GM08714 (cell line): Measurements from ENCODE around the gene ARF3.
"Not testable (repeated sequence)": the region's sequence is repeated elsewhere in the genome, so short reads cannot be mapped to it uniquely, and the experiment has no call there.

Source experiments
- H3K4me3 ChIP-seq: fragments of 200-500 bp; sonication (Bioruptor generic); 2 replicates; pipeline ENCODE4 v1.5.1; 2014; ENCODE audit warnings: mild to moderate bottlenecking, low read length, inconsistent platforms
- ZNF274 ChIP-seq: IDR thresholded peaks from 2 replicates; pipeline ENCODE4 v1.6.1; 2012; ENCODE audit warnings: mild to moderate bottlenecking, low read depth, low read length

Gene ARF3

GRCh38 chr12:48937170-48937569 is 20.1 kb downstream of the ARF3 start:
- TF ChIP-seq ZNF274, result no peak
- H3K4me3 ChIP-seq, result no peak overlapping the region

DNA sequence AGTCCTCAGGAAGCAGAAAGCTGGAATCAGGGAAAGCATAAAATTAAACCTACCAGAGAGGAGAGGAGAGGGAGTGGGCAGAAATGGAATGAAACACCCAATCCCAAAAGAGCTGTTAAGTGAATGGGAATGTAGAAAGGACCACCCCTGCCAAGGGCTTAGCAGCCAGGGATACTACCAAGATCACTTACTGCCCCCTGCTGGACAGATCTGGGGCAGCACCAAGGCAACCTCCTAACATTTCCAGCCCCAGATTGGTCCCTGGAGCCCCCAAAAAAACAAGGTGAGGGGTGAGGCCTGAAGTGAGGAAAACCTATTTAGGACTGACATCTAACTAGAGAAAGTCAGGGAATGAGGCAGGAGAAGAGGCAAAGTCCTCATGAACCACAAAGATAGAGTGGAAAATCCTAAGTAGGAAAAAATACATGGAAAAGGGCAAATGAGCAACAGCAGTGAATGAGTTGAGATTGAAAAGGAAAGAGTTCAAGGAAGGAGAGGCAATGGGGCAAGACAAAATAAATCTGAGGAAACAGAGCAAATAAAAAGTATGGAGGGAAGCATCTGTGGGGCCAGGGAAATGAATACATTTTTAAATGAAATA is 20.8 kb downstream of the ARF3 start:
- no peak overlapping the region for H3K4me3 ChIP-seq

DNA sequence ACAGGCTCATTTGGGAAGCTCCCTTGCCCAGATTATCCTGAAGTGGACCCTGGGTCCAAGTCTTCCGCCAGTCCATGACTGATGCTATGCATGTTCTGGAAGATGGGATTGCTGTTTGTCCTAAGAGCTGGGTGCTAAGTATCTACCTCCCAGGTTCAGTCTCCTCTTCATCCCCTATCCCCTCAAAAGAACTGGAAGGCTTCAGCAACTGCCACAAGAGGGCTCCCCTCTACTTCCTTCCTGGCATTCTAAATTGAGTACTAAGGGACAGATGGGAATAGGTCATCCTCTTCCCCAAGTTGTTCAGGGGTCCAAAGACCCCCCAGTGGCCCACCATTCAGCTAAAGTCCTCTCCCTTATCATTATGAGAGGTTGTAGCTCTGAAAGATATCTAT is 23.0 kb downstream of the ARF3 start:
- TF ChIP-seq ZNF274, result no peak
- H3K4me3 ChIP-seq, result no peak overlapping the region

More for the DNA sequence above, 20.8 kb downstream of the ARF3 start:
- TF ChIP-seq ZNF274, result no peak

- no peak for TF ChIP-seq ZNF274
- H3K4me3 ChIP-seq, result no peak overlapping the region
Measured at GRCh38 chr12:48933664-48934311, 23.5 kb downstream of the ARF3 start.

- H3K4me3 ChIP-seq, result no peak overlapping the region
- TF ChIP-seq ZNF274, result no peak
Measured at GRCh38 chr12:48932878-48933277, 24.4 kb downstream of the ARF3 start.

DNA sequence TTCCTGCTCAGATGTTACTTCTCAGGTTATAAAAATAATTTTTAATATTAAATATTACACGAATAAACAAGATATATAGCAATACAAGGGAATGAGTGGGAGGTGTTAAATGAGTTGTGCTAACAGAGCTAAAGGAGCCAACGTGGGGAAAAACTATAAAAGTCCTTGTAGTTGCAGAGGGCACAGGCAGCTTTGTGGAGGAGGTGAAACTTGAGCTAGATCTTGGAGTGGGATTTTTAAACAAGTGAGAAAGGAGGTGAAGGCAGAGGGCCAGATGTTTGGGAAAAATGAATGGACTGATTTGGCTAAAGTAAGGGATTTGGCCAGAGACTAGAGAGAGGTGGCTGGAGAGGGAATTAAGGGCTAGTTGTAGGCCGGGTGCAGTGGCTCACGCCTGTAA is 26.8 kb downstream of the ARF3 start:
- H3K4me3 ChIP-seq, result no peak overlapping the region
- TF ChIP-seq ZNF274, result no peak

DNA sequence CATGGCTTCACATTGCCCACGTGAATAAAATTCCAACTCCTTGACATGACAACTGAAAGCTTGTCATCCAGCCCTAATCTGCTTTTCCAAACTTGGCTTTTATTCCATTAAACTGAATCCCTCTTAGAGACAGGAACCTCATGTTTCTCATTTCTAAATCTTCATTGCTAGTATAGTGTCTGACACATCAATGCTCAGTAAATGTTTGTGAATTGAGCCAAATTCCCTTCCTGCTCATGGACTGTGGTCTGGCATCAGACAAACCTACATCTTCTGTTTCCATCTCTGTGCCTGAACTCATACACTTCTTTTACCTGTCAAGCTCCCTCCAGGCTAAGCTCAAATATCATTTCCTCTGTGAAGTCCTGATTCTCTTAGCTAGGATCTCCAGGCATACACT is 27.7 kb downstream of the ARF3 start:
- no peak overlapping the region for H3K4me3 ChIP-seq
- no peak for TF ChIP-seq ZNF274

DNA sequence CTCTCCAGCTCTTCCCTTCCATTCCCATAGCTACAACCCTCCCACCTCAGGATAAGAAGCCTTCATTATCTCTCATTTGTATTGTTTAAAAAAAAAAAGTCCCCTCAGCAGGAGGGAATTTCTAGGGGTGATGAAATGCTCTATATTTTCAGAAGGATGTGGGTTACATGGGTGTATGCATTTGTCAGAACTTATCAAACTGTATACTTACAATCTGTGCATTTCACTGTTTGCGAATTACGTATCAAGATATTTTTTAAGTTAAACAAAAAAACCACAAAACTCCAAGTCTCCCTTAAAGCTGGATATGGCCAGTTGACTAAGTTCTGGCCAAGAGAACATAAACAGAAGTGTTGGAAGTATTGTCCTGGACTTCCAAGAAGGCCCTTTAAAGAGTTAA is 30.0 kb downstream of the ARF3 start:
- no peak for TF ChIP-seq ZNF274
- H3K4me3 ChIP-seq, result no peak overlapping the region

- TF ChIP-seq ZNF274, result no peak
- peak within 1 kb of the TSS; percentile 87 for H3K4me3 ChIP-seq
Measured at GRCh38 chr12:48925304-48926011, 31.8 kb downstream of the ARF3 start, which contains the start of gene FKBP11. FKBP11 (minus strand) TSS chr12:48925492; CDS start chr12:48925428, 64 bp downstream.

DNA sequence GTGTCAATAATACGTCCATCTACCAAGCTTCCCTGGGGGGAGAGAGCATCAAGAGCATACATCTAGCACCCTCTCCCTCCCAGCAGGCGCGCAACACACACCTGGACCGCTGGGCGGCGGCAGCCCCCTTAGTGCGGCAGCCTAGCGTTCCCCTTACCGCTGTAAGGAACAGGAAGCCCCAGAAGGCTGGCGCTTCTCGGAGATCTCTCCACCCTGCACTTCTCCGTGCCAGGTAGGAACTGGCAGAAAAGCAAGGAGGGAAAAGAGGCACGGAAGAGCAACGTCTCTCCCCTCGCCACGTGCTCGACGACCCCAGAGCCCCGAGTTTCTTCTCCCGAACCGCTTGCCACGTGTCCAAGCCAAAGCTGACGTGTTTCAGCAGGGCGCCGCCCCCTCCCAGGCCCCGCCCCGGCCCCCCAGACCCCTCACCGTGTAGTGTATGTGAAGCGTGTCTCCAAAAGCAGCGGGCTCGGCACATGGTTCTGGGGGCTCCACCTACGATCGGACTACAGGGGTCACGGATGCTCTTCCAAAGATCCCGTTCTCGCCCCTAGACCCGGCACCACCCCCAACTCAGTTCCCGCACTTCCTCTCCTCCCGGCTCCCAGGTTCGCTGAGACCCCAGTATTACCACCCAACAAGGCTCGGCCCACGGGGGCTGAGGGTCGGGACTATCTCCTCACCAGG is 32.5 kb downstream of the ARF3 start:
- TF ChIP-seq ZNF274, result no peak
- peak overlapping the region; percentile 87 for H3K4me3 ChIP-seq

- H3K4me3 ChIP-seq, result no peak overlapping the region
- TF ChIP-seq ZNF274, result no peak
Measured at GRCh38 chr12:48923117-48923516, 34.2 kb downstream of the ARF3 start.

- no peak for TF ChIP-seq ZNF274
- H3K4me3 ChIP-seq, result no peak overlapping the region
Measured at GRCh38 chr12:48917857-48918537, 39.3 kb downstream of the ARF3 start.

DNA sequence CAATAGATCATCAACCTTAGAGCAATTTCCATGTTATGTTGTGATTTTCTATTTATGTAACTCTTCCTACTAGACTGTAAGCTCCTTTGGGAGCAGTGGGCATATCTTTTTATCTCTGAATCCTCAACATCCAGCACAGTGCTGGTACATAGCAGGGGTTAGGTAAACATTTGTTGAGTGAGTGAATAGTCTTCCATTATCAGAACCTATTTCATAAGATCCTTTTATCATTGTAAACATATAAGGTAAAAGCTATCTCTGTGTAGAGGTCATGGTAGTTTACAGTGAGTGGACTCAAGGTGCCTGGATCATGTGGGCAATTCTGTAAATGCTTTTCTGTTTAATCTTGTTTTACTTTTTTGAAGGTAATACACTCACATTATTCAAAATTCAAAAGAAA is 47.1 kb downstream of the ARF3 start:
- TF ChIP-seq ZNF274, result no peak

DNA sequence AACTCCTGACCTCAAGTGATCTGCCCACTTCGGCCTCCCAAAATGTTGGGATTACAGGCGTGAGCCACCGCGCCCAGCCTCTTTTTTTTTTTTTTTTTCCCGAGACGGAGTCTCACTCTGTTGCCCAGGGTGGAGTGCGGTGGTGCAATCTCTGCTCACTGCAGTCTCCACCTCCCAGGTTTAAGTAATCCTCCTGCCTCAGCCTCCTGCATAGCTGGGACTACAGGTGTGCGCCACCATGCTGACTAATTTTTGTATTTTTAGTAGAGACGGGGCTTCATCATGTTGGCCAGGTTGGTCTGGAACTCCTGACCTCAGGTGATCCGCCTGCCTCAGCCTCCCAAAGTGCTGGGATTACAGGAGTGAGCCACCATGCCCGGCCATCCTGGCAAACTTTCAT is 47.6 kb downstream of the ARF3 start:
- H3K4me3 ChIP-seq, result not testable (repeated sequence)

More for the DNA sequence above, 47.1 kb downstream of the ARF3 start:
- no peak overlapping the region for H3K4me3 ChIP-seq

GRCh38 chr12:48907245-48907644 is 50.0 kb downstream of the ARF3 start:
- no peak overlapping the region for H3K4me3 ChIP-seq
- no peak for TF ChIP-seq ZNF274
